Measurements from ENCODE around the gene NHLRC4. TPM values are rescaled to one million over a fixed set of nuclear protein-coding genes. Genes with fewer than 3 reads are reported as not detected.

The NHLRC4 gene
- total and polyA plus RNA-seq, 4 donors = 2.3 to 8.6 (median 5.7) TPM

GRCh38 chr16:559411-560203 is 7.2 kb upstream of the NHLRC4 start:
- peaks cover 0 to 4% (median 0%) of the 10 kb centered on the region in 4 donors for H3K9me3 ChIP-seq (ENCODE audit: control insufficient read depth in 4 of 4, insufficient read depth in 3 of 4, low read length in 3 of 4)
- H3K36me3 ChIP-seq (ENCODE audit: control insufficient read depth in 4 of 4, insufficient read depth in 4 of 4, low read length in 4 of 4) = peaks cover 0 to 2% (median 0%) of the 10 kb centered on the region in 4 donors
- H3K4me1 ChIP-seq (ENCODE audit: control insufficient read depth in 5 of 5, insufficient read depth in 5 of 5, low read length in 5 of 5) = peaks cover 0 to 7% (median 0%) of the 10 kb centered on the region in 5 donors
- no peak for ATAC-seq (ENCODE audit: insufficient read depth, low FRiP score)
- WGBS, 2 donors = 9 to 17% methylated on average over 39 to 62 of the region's 62 CpGs
- no peak overlapping the region for H3K4me3 ChIP-seq
- TF ChIP-seq CTCF (IDR thresholded peaks at IDR 0.05; ENCODE audit: control extremely low read depth, extremely low read depth) = no peak
- H3K9ac ChIP-seq (ENCODE audit: insufficient read depth in 1 of 2, low read length in 2 of 2) = no peak overlapping the region
- H3K27ac ChIP-seq (ENCODE audit: low read depth in 1 of 2, low read length in 1 of 2) = no peak overlapping the region
- H3K27me3 ChIP-seq (ENCODE audit: control insufficient read depth in 3 of 3, insufficient read depth in 3 of 3, low read length in 2 of 3) = peaks cover 0 to 42% (median 14%) of the 10 kb centered on the region in 3 donors
- no peak for DNase-seq

- Histone ChIP-seq H3K4me3 (no peak within 1 kb of the TSS), H3K9ac (ENCODE audit: insufficient read depth in 1 of 2, low read length in 2 of 2) (no peak within 1 kb of the TSS), H3K9me3 (ENCODE audit: control insufficient read depth in 4 of 4, insufficient read depth in 3 of 4, low read length in 3 of 4) (peaks cover 0 to 4% (median 0%) of the 10 kb centered on the region in 4 donors), H3K27me3 (ENCODE audit: control insufficient read depth in 3 of 3, insufficient read depth in 3 of 3, low read length in 2 of 3) (peaks cover 0 to 42% (median 14%) of the 10 kb centered on the region in 3 donors), H3K27ac (ENCODE audit: low read depth in 1 of 2, low read length in 1 of 2) (no peak within 1 kb of the TSS), H3K4me1 (ENCODE audit: control insufficient read depth in 5 of 5, insufficient read depth in 5 of 5, low read length in 5 of 5) (peaks cover 0 to 14% (median 0%) of the 10 kb centered on the region in 5 donors), H3K36me3 (ENCODE audit: control insufficient read depth in 4 of 4, insufficient read depth in 4 of 4, low read length in 4 of 4) (no peaks in the 10 kb centered on the region)
- DNase-seq (no peak), ATAC-seq (ENCODE audit: insufficient read depth, low FRiP score) (no peak)
- no peak for TF ChIP-seq CTCF (IDR thresholded peaks at IDR 0.05; ENCODE audit: control extremely low read depth, extremely low read depth)
- WGBS, 2 donors = 1 to 2% methylated on average over 28 to 84 of the region's 84 CpGs
Measured at GRCh38 chr16:560204-560700, 6.6 kb upstream of the NHLRC4 start, which contains the start of gene PRR35. Gene PRR35 (plus strand): TSS chr16:560394. CDS start chr16:563295, 2,901 bp downstream.

- H3K27me3 ChIP-seq (ENCODE audit: control insufficient read depth in 3 of 3, insufficient read depth in 3 of 3, low read length in 2 of 3) = peaks cover 0 to 42% (median 14%) of the 10 kb centered on the region in 3 donors
Measured at GRCh38 chr16:560701-561412, 5.9 kb upstream of the NHLRC4 start.

More at GRCh38 chr16:560701-561412, 5.9 kb upstream of the NHLRC4 start:
- H3K27ac ChIP-seq (ENCODE audit: low read depth in 1 of 2, low read length in 1 of 2) = no peak overlapping the region
- ATAC-seq (ENCODE audit: insufficient read depth, low FRiP score) (no peak), DNase-seq (no peak)
- no peaks in the 10 kb centered on the region for H3K36me3 ChIP-seq (ENCODE audit: control insufficient read depth in 4 of 4, insufficient read depth in 4 of 4, low read length in 4 of 4)
- WGBS, 2 donors = 18 to 45% methylated on average over 32 to 54 of the region's 54 CpGs
- H3K9ac ChIP-seq (ENCODE audit: insufficient read depth in 1 of 2, low read length in 2 of 2) = no peak overlapping the region
- H3K9me3 ChIP-seq (ENCODE audit: control insufficient read depth in 4 of 4, insufficient read depth in 3 of 4, low read length in 3 of 4) = peaks cover 0 to 4% (median 0%) of the 10 kb centered on the region in 4 donors
- TF ChIP-seq CTCF (IDR thresholded peaks at IDR 0.05; ENCODE audit: control extremely low read depth, extremely low read depth) = no peak
- H3K4me3 ChIP-seq = no peak overlapping the region
- H3K4me1 ChIP-seq (ENCODE audit: control insufficient read depth in 5 of 5, insufficient read depth in 5 of 5, low read length in 5 of 5) = peaks cover 0 to 20% (median 0%) of the 10 kb centered on the region in 5 donors

Measured in lung (tissue), 12 donors.